ENCODE data around the gene HMGXB3.

The HMGXB3 gene

DNA sequence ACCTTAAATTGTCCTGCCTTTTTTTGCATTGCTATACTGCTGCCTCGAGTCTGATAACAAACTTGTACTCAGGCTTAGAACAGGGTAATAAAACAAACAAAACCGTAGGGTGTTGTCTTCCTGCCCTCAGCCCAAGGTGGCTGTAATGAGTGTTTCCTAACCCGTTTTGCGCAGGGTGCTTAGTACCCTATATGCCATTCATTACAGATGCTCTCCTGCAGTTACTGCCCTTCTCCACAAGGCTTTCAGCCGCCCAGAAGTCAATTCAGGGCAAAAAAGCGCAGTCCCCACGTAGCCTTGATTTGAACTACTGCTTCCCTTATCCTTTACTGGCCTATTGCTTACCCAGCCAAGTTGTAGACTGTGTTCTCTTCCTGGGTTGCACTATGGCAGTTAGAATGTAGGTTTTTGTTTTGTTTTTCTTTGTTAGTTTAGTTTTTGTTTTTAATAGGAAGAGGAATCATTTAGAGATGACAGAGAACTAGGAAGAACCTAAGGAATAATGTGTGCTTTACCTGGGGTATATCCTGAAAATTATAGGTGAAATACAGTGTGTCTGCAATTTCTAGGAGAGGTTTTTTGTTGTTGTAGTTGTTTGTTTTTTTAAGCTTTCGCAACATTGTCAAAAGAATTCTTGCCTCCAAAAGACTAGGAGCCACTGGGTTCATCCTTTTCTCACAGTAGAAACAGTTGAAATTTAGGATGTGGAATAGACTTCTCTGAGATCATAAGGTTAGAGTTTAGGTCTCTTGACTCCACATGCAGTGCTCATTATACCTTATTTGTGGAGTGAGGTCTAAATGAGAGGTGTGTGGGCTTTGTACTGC is 1.3 kb downstream of the HMGXB3 start:
- no CpG with 5 or more reads among the region's 8 CpGs for WGBS (ENCODE audit: insufficient coverage, insufficient read length)
- H3K4me1 ChIP-seq (ENCODE audit: control insufficient read depth, insufficient read depth, low read length), result peaks cover 2% of the 10 kb centered on the region; the same call in 1 of the 2 replicates
- H3K27ac ChIP-seq (ENCODE audit: low read length), result no peak overlapping the region
- no peaks in the 10 kb centered on the region for H3K36me3 ChIP-seq (ENCODE audit: control insufficient read depth, insufficient read depth, low read length)
- peak overlapping the region; percentile 67; the same call in 1 of the 2 replicates for H3K4me3 ChIP-seq (ENCODE audit: low read length)
- H3K9me3 ChIP-seq (ENCODE audit: control insufficient read depth, insufficient read depth, low read length), result no peaks in the 10 kb centered on the region
- peak; percentile 16 for DNase-seq (ENCODE audit: low read depth, low spot score)
- no peaks in the 10 kb centered on the region for H3K27me3 ChIP-seq (ENCODE audit: control insufficient read depth, insufficient read depth, low read length)

GRCh38 chr5:150006318-150006717 is 5.8 kb downstream of the HMGXB3 start:
- no peaks in the 10 kb centered on the region for H3K4me1 ChIP-seq (ENCODE audit: control insufficient read depth, insufficient read depth, low read length)
- no CpG with 5 or more reads among the region's 4 CpGs for WGBS (ENCODE audit: insufficient coverage, insufficient read length)
- no peak for DNase-seq (ENCODE audit: low read depth, low spot score)
- no peaks in the 10 kb centered on the region for H3K27me3 ChIP-seq (ENCODE audit: control insufficient read depth, insufficient read depth, low read length)
- H3K27ac ChIP-seq (ENCODE audit: low read length), result no peak overlapping the region
- H3K9me3 ChIP-seq (ENCODE audit: control insufficient read depth, insufficient read depth, low read length), result no peaks in the 10 kb centered on the region
- peaks cover 10% of the 10 kb centered on the region; the same call in 1 of the 2 replicates for H3K36me3 ChIP-seq (ENCODE audit: control insufficient read depth, insufficient read depth, low read length)
- H3K4me3 ChIP-seq (ENCODE audit: low read length), result no peak overlapping the region

- Histone ChIP-seq H3K4me1 (ENCODE audit: control insufficient read depth, insufficient read depth, low read length) (no peaks in the 10 kb centered on the region), H3K27ac (ENCODE audit: low read length) (no peak overlapping the region), H3K4me3 (ENCODE audit: low read length) (no peak overlapping the region), H3K27me3 (ENCODE audit: control insufficient read depth, insufficient read depth, low read length) (no peaks in the 10 kb centered on the region), H3K9me3 (ENCODE audit: control insufficient read depth, insufficient read depth, low read length) (no peaks in the 10 kb centered on the region), H3K36me3 (ENCODE audit: control insufficient read depth, insufficient read depth, low read length) (peaks cover 11% of the 10 kb centered on the region; the same call in 1 of the 2 replicates)
- no peak for DNase-seq (ENCODE audit: low read depth, low spot score)
Measured at GRCh38 chr5:150007050-150007449, 6.5 kb downstream of the HMGXB3 start.

GRCh38 chr5:150009671-150010387 is 9.3 kb downstream of the HMGXB3 start:
- H3K27me3 ChIP-seq (ENCODE audit: control insufficient read depth, insufficient read depth, low read length), result no peaks in the 10 kb centered on the region
- H3K36me3 ChIP-seq (ENCODE audit: control insufficient read depth, insufficient read depth, low read length), result peaks cover 16% of the 10 kb centered on the region; the same call in 1 of the 2 replicates
- no peaks in the 10 kb centered on the region for H3K9me3 ChIP-seq (ENCODE audit: control insufficient read depth, insufficient read depth, low read length)
- H3K4me1 ChIP-seq (ENCODE audit: control insufficient read depth, insufficient read depth, low read length), result no peaks in the 10 kb centered on the region
- H3K4me3 ChIP-seq (ENCODE audit: low read length), result no peak overlapping the region
- no peak for DNase-seq (ENCODE audit: low read depth, low spot score)
- no peak overlapping the region for H3K27ac ChIP-seq (ENCODE audit: low read length)
- no CpG with 5 or more reads among the region's 6 CpGs for WGBS (ENCODE audit: insufficient coverage, insufficient read length)

GRCh38 chr5:150013931-150014330 is 13.4 kb downstream of the HMGXB3 start:
- no CpG with 5 or more reads among the region's 4 CpGs for WGBS (ENCODE audit: insufficient coverage, insufficient read length)

DNA sequence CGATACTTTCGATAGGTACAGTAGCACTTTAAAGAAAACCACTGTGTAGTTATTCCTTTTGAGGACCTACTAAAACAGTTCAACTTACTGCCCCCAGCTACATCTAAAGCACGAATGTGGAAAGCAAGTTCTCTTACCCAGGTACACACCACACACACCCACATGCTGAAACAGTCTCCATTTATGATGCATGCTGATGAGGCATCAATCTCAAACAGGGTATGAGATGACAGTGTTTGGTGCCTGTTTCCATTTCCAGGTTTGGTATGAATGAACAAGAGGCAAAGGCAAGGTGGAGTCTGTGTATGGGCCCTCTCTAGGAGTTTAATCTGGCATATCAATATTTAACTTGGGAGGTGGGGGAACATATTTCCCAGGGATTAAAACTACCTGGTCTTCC is 13.9 kb downstream of the HMGXB3 start:
- no peaks in the 10 kb centered on the region for H3K4me1 ChIP-seq (ENCODE audit: control insufficient read depth, insufficient read depth, low read length)
- no peaks in the 10 kb centered on the region for H3K27me3 ChIP-seq (ENCODE audit: control insufficient read depth, insufficient read depth, low read length)
- H3K27ac ChIP-seq (ENCODE audit: low read length), result no peak overlapping the region
- peaks cover 25% of the 10 kb centered on the region; the same call in 1 of the 2 replicates for H3K36me3 ChIP-seq (ENCODE audit: control insufficient read depth, insufficient read depth, low read length)
- no peak for DNase-seq (ENCODE audit: low read depth, low spot score)
- no CpG with 5 or more reads among the region's 3 CpGs for WGBS (ENCODE audit: insufficient coverage, insufficient read length)
- H3K4me3 ChIP-seq (ENCODE audit: low read length), result no peak overlapping the region
- no peaks in the 10 kb centered on the region for H3K9me3 ChIP-seq (ENCODE audit: control insufficient read depth, insufficient read depth, low read length)

More at GRCh38 chr5:150013931-150014330, 13.4 kb downstream of the HMGXB3 start:
- Histone ChIP-seq H3K4me3 (ENCODE audit: low read length) (no peak overlapping the region), H3K27ac (ENCODE audit: low read length) (no peak overlapping the region), H3K9me3 (ENCODE audit: control insufficient read depth, insufficient read depth, low read length) (no peaks in the 10 kb centered on the region), H3K36me3 (ENCODE audit: control insufficient read depth, insufficient read depth, low read length) (peaks cover 23% of the 10 kb centered on the region; the same call in 1 of the 2 replicates), H3K27me3 (ENCODE audit: control insufficient read depth, insufficient read depth, low read length) (no peaks in the 10 kb centered on the region), H3K4me1 (ENCODE audit: control insufficient read depth, insufficient read depth, low read length) (no peaks in the 10 kb centered on the region)
- DNase-seq (ENCODE audit: low read depth, low spot score), result no peak

DNA sequence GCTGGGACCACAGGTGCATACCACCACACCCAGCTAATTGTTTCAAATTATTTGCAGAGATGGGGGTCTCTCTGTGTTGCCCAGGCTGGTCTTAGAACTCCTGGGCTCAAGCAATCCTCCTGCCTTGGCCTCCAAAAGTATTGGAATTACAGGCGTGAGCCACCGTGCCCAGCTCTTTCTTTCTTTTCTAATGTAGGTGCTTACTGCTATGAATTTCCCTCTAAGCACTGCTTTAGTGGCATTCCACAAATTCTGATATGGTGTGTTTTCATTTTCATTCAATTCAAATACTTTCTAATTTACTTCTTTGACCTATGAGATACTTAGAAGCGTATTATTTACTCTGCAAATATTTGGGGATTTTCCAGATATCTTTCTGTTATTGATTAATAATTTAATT is 14.9 kb downstream of the HMGXB3 start:
- Histone ChIP-seq H3K27ac (ENCODE audit: low read length) (no peak overlapping the region), H3K4me3 (ENCODE audit: low read length) (no peak overlapping the region), H3K36me3 (ENCODE audit: control insufficient read depth, insufficient read depth, low read length) (peaks cover 22% of the 10 kb centered on the region; the same call in 1 of the 2 replicates), H3K4me1 (ENCODE audit: control insufficient read depth, insufficient read depth, low read length) (no peaks in the 10 kb centered on the region), H3K9me3 (ENCODE audit: control insufficient read depth, insufficient read depth, low read length) (no peaks in the 10 kb centered on the region), H3K27me3 (ENCODE audit: control insufficient read depth, insufficient read depth, low read length) (no peaks in the 10 kb centered on the region)
- DNase-seq (ENCODE audit: low read depth, low spot score), result no peak
- WGBS (ENCODE audit: insufficient coverage, insufficient read length), result no CpG with 5 or more reads among the region's 3 CpGs

GRCh38 chr5:150016537-150016936 is 16.0 kb downstream of the HMGXB3 start:
- peaks cover 17% of the 10 kb centered on the region; the same call in 1 of the 2 replicates for H3K36me3 ChIP-seq (ENCODE audit: control insufficient read depth, insufficient read depth, low read length)
- DNase-seq (ENCODE audit: low read depth, low spot score), result no peak
- H3K4me1 ChIP-seq (ENCODE audit: control insufficient read depth, insufficient read depth, low read length), result no peaks in the 10 kb centered on the region
- H3K4me3 ChIP-seq (ENCODE audit: low read length), result no peak overlapping the region
- H3K27me3 ChIP-seq (ENCODE audit: control insufficient read depth, insufficient read depth, low read length), result no peaks in the 10 kb centered on the region
- no peaks in the 10 kb centered on the region for H3K9me3 ChIP-seq (ENCODE audit: control insufficient read depth, insufficient read depth, low read length)
- no peak overlapping the region for H3K27ac ChIP-seq (ENCODE audit: low read length)

DNA sequence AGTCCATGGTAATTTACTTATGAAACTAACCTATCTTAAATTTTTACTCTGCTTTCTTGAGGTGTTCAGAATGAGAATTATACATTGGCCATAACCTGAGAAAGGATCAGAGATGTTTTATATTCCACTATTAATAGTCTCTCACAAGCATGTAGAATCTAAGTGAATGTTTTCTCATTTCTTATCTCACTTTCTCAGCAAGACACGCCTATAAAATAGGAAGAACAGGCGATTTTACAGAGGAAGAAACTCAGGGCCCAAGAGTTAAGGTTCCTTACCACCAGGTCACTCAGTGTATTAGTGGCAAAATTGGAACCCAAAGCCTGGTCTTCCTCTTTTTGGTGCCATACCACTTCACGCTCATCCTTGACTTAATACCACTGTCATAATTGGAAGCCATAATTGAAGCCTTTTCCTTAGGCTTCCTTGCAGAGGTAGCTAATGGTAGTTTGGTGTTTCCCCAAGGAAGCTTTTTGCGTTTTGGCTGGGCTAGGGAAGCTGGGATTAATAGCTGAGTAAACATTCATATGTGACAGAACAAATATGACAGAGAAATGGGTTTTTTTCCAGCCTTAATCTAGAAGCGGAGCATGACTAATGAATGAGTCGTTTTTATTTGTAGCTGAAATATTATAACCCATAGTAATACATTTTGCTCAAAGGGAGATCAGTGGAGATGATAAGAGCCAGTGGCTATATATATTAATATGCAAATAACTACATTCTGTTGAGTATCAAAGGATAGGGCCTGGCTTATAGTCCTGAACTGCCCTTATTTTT is 16.9 kb downstream of the HMGXB3 start:
- Histone ChIP-seq H3K36me3 (ENCODE audit: control insufficient read depth, insufficient read depth, low read length) (peaks cover 14% of the 10 kb centered on the region; the same call in 1 of the 2 replicates), H3K4me3 (ENCODE audit: low read length) (no peak overlapping the region), H3K4me1 (ENCODE audit: control insufficient read depth, insufficient read depth, low read length) (no peaks in the 10 kb centered on the region), H3K27me3 (ENCODE audit: control insufficient read depth, insufficient read depth, low read length) (no peaks in the 10 kb centered on the region), H3K9me3 (ENCODE audit: control insufficient read depth, insufficient read depth, low read length) (no peaks in the 10 kb centered on the region), H3K27ac (ENCODE audit: low read length) (no peak overlapping the region)
- no CpG with 5 or more reads among the region's 6 CpGs for WGBS (ENCODE audit: insufficient coverage, insufficient read length)
- DNase-seq (ENCODE audit: low read depth, low spot score), result no peak

DNA sequence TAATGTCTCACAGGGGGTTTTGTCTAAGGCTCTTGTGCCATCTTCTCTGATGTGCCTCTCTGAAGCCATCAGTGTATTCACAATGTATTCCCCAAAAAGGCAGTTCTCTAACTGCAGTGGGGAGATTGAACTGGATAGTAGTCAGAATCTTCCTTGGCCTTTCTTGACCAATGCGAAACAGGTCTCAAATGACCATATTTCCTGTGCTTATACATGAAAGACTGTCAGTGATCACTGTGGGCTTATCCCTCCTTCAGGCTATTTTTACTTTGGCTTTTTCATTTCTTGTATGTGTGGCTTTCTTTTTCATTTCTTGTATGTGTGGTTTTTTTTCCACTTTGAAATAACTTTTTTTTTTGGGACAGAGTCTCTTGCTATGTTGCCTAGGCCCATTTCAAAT is 19.7 kb downstream of the HMGXB3 start:
- peaks cover 11% of the 10 kb centered on the region; the same call in 1 of the 2 replicates for H3K36me3 ChIP-seq (ENCODE audit: control insufficient read depth, insufficient read depth, low read length)
- H3K9me3 ChIP-seq (ENCODE audit: control insufficient read depth, insufficient read depth, low read length), result no peaks in the 10 kb centered on the region
- H3K4me1 ChIP-seq (ENCODE audit: control insufficient read depth, insufficient read depth, low read length), result no peaks in the 10 kb centered on the region
- no peak overlapping the region for H3K4me3 ChIP-seq (ENCODE audit: low read length)
- WGBS (ENCODE audit: insufficient coverage, insufficient read length), result no CpG with 5 or more reads among the region's 1 CpG
- no peaks in the 10 kb centered on the region for H3K27me3 ChIP-seq (ENCODE audit: control insufficient read depth, insufficient read depth, low read length)
- DNase-seq (ENCODE audit: low read depth, low spot score), result no peak
- H3K27ac ChIP-seq (ENCODE audit: low read length), result no peak overlapping the region

All from iPS DF 6.9 (cell line).